ENCODE results near the gene PEA15.

PEA15 gene

DNA sequence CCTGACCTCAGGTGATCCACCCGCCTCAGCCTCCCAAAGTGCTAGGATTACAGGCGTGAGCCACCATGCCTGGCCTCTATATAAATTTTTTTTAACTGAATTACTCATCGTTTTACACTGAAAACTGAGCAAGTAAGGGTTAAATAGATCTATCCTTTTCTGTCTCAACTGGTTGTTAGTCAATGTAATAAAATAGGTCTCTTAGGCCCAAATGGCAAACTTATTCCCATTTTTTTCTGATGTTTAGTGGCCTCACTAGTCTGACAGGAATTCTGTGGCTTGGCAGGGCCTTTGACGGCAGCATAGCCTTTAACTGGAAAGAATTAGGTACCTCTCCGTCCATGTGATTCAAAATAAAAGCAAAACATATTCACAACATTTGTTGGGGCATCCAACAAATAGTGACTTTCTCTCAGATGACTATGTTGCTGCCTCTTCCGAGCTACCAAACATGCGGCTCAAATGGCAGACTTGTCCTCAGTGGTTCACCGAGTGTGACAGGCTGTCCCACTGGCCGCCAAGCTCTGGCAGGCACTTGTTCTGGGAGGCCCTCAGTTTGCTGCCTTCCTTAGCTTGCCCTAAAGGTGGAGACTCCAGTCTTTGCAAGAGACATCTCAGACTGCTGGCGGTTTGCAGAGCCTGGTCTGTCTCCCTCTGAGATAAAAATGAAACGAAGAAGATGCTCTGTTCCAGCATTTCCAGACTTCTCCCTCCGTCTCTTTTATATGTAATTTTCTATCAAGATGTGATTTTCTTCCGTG is 36.4 kb upstream of the PEA15 start:
- H3K4me3 ChIP-seq (ENCODE audit: low read length), result no peak overlapping the region
- TF ChIP-seq ZNF274 (IDR thresholded peaks at IDR 0.05; ENCODE audit: low read depth, low read length), result no peak

- no peak for TF ChIP-seq ZNF274 (IDR thresholded peaks at IDR 0.05; ENCODE audit: low read depth, low read length)
- H3K4me3 ChIP-seq (ENCODE audit: low read length), result no peak overlapping the region
Measured at GRCh38 chr1:160169553-160170399, 35.4 kb upstream of the PEA15 start.

GRCh38 chr1:160171354-160171753 is 33.8 kb upstream of the PEA15 start:
- no peak for TF ChIP-seq ZNF274 (IDR thresholded peaks at IDR 0.05; ENCODE audit: low read depth, low read length)
- H3K4me3 ChIP-seq (ENCODE audit: low read length), result no peak overlapping the region

GRCh38 chr1:160171980-160172379 is 33.2 kb upstream of the PEA15 start:
- no peak overlapping the region for H3K4me3 ChIP-seq (ENCODE audit: low read length)
- no peak for TF ChIP-seq ZNF274 (IDR thresholded peaks at IDR 0.05; ENCODE audit: low read depth, low read length)

DNA sequence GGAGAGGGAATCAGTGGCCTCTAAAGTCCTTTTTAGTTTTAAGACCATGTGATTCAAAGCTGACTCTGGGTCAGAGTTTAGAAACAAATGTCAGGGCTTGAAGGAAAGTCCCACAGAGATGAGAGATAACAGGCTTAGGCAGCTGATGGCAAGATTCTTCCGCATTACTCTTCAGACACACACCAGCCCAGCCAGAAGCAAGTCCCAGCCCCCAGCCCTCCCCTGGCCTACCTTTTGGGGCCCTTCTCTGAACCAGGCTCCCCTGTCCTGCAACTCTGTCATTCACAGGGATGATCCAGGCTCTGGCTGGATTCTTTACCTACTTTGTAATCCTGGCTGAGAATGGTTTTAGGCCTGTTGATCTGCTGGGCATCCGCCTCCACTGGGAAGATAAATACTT is 28.0 kb upstream of the PEA15 start:
- TF ChIP-seq ZNF274 (IDR thresholded peaks at IDR 0.05; ENCODE audit: low read depth, low read length), result no peak
- H3K4me3 ChIP-seq (ENCODE audit: low read length), result no peak overlapping the region

DNA sequence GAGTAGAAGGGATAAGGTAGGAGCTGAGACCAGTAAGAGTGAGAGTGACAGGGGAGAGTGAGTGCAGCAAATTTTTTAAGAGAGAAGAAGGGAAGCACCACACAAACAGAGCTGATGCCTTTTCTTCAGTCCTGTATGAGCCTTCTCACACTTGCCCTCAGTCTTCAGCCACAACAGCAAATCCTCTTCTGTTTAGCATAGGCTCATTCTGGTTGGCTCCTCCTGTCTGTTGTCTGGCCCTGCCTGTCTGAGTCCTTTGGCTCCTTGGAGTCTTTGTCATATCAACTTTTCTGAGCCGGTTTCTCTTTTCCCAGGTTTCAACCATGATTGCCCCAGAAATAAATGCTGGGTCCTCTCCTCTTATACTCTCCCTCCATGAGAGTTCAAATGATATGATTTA is 27.5 kb upstream of the PEA15 start:
- no peak overlapping the region for H3K4me3 ChIP-seq (ENCODE audit: low read length)
- TF ChIP-seq ZNF274 (IDR thresholded peaks at IDR 0.05; ENCODE audit: low read depth, low read length), result no peak

DNA sequence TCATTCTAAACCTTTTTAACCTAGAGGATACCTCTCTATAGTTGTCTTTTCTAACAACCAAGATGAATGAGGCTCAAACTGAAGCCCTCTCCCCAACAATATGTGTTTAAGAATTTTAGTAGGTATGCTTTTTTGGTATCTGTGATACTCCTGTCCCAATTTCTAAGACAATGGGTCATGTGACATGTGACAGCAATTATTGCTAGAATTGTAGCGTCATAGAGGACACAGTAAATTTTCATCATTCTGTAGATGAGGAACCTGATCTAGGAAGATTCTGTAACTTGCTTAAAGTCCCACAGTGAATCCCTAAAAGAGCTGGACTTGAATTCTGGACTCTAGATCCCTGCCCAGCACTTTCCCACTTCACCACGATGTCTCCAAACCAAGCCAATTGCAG is 26.5 kb upstream of the PEA15 start:
- no peak for TF ChIP-seq ZNF274 (IDR thresholded peaks at IDR 0.05; ENCODE audit: low read depth, low read length)
- H3K4me3 ChIP-seq (ENCODE audit: low read length), result no peak overlapping the region

- H3K4me3 ChIP-seq (ENCODE audit: low read length), result no peak overlapping the region
- no peak for TF ChIP-seq ZNF274 (IDR thresholded peaks at IDR 0.05; ENCODE audit: low read depth, low read length)
Measured at GRCh38 chr1:160179336-160179735, 25.8 kb upstream of the PEA15 start.

DNA sequence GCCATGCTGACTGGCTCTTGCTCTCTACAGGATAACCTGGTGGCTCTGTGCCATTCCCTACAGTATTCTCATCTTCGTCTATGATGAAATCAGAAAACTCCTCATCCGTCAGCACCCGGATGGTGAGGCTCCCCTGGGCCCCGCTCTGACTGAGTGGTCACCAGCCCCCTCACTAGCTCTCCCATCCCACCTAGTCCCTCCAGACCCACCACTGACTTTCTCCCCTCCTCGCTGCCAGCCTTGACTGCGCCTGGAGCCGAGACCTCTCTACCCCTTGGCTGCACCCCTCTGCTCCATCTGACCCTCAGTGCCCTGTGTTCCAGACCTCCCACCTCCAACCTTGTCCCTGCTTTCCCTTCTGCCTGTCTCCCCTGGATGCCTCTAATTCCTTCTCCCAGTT is 18.9 kb upstream of the PEA15 start:
- no peak for TF ChIP-seq ZNF274 (IDR thresholded peaks at IDR 0.05; ENCODE audit: low read depth, low read length)
- no peak overlapping the region for H3K4me3 ChIP-seq (ENCODE audit: low read length)

- TF ChIP-seq ZNF274 (IDR thresholded peaks at IDR 0.05; ENCODE audit: low read depth, low read length), result no peak
Measured at GRCh38 chr1:160186729-160187128, 18.5 kb upstream of the PEA15 start.

DNA sequence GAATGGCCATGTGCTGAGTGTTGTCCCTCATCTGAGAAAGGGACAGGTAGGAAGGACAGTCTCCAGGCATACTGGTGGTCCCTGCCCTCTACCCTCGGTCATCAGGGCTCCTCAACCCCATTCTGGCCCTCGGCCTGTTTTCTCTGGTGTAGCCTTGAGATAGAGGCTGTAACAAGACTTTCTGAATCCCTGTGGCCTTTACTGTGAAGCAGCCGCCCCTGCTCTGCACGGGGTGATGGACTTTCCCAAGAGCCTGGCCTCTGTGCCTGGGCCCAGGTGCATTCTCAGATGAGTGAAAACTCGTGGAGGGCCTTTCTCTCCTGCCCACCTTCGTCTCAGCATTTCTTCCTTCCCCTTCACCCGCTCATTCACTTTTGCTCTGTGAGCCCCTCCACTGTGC is 17.8 kb upstream of the PEA15 start:
- no peak overlapping the region for H3K4me3 ChIP-seq (ENCODE audit: low read length)
- no peak for TF ChIP-seq ZNF274 (IDR thresholded peaks at IDR 0.05; ENCODE audit: low read depth, low read length)

More at GRCh38 chr1:160186729-160187128, 18.5 kb upstream of the PEA15 start:
- no peak overlapping the region for H3K4me3 ChIP-seq (ENCODE audit: low read length)

DNA sequence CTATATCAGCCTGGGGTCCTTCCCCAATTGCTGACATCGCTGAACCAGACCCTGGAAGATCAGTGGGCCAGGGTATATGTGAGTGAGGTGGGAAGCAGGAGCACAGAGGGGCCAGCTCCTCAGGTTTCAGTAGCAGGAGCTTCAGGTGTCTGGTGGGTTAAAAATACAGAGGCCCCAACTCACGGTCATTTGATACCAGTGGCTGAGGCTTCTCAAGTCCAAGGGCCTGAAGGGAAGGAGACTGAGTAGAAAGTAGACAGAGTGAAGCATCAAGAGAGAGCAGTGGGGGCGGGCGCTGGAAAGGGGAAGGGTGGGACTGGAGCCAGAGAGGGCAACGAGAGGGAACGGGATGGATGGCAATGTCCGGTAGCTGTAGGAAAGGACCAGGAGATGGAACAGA is 16.8 kb upstream of the PEA15 start:
- no peak for TF ChIP-seq ZNF274 (IDR thresholded peaks at IDR 0.05; ENCODE audit: low read depth, low read length)
- H3K4me3 ChIP-seq (ENCODE audit: low read length), result no peak overlapping the region

- no peak within 1 kb of the TSS for H3K4me3 ChIP-seq (ENCODE audit: low read length)
- no peak for TF ChIP-seq ZNF274 (IDR thresholded peaks at IDR 0.05; ENCODE audit: low read depth, low read length)
Measured at GRCh38 chr1:160189649-160190625, 15.2 kb upstream of the PEA15 start, which contains the start of gene CASQ1. Gene CASQ1 (plus strand): TSS chr1:160190575. CDS start chr1:160190752, 177 bp downstream.

GRCh38 chr1:160191756-160192155 is 13.4 kb upstream of the PEA15 start:
- TF ChIP-seq ZNF274 (IDR thresholded peaks at IDR 0.05; ENCODE audit: low read depth, low read length), result no peak

More at GRCh38 chr1:160191756-160192155, 13.4 kb upstream of the PEA15 start:
- no peak overlapping the region for H3K4me3 ChIP-seq (ENCODE audit: low read length)
